H1 (cell line): ENCODE results near the gene CSF2RB. TPM values are rescaled to one million over a fixed set of nuclear protein-coding genes. Genes with fewer than 3 reads are reported as not detected.

Experiments
- BACH1 ChIP-seq: IDR thresholded peaks from 2 replicates; pipeline ENCODE4 v1.6.1; 2012; ENCODE audit warnings: low read length, improper control_type of control experiment
- CREB1 ChIP-seq: IDR thresholded peaks from 2 replicates; pipeline ENCODE4 v1.6.1; 2012; ENCODE audit warnings: inconsistent platforms
- CTBP2 ChIP-seq: IDR thresholded peaks from 2 replicates; pipeline ENCODE4 v1.7.0; 2011; ENCODE audit warnings: borderline replicate concordance, mild to moderate bottlenecking, moderate library complexity, mixed read lengths, low read length; ENCODE audit not compliant: insufficient read depth, insufficient read length
- EGR1 ChIP-seq: IDR thresholded peaks from 2 replicates; pipeline ENCODE4 v1.6.1; 2011; ENCODE audit warnings: low read depth, low read length, borderline replicate concordance
- JUN ChIP-seq: IDR thresholded peaks from 2 replicates; pipeline ENCODE4 v1.6.1; 2011; ENCODE audit warnings: low read depth, mild to moderate bottlenecking, improper control_type of control experiment, low read length
- POLR2AphosphoS5 ChIP-seq: IDR thresholded peaks from 2 replicates; pipeline ENCODE4 v1.6.1; 2011; ENCODE audit warnings: low read depth, low read length
- POU5F1 ChIP-seq: IDR thresholded peaks from 2 replicates; pipeline ENCODE4 v1.6.1; 2011; ENCODE audit warnings: low read depth, mild to moderate bottlenecking, low read length, moderate library complexity
- RBBP5 ChIP-seq: IDR thresholded peaks from 2 replicates; pipeline ENCODE4 v1.7.1; 2012; ENCODE audit warnings: low read depth, mild to moderate bottlenecking, inconsistent platforms, low read length, moderate library complexity, borderline replicate concordance
- RFX5 ChIP-seq: IDR thresholded peaks from 2 replicates; pipeline ENCODE4 v1.6.1; 2011; ENCODE audit warnings: low read depth, low read length, improper control_type of control experiment, borderline replicate concordance
- SIRT6 ChIP-seq: IDR thresholded peaks from one replicate; pipeline ENCODE4 v1.7.1; 2012; ENCODE audit warnings: low read length, inconsistent platforms
- SP1 ChIP-seq: IDR thresholded peaks from 2 replicates; pipeline ENCODE4 v1.6.1; 2011; ENCODE audit warnings: low read depth, low read length
- SRF ChIP-seq: IDR thresholded peaks from 2 replicates; pipeline ENCODE4 v1.6.1; 2011; ENCODE audit warnings: mild to moderate bottlenecking, low read depth, low read length, moderate library complexity
- polyA plus RNA-seq, 7 experiments: library from polyadenylated mRNA; depleted of rRNA in 3 of 7; stranded (reverse) in 5 of 7; unstranded in 2 of 7; fragments of >200 nt in 5 of 7; fragments of 200-250 nt in 2 of 7; gene quantifications; 1 replicate in 5 of 7; 2 replicates in 1 of 7; 4 replicates in 1 of 7; pipeline versions ENCODE4 v1.2.1 to v1.2.3, GENCODE V29; 2011 to 2013; ENCODE audit warnings: missing spikeins in 2 of 7, mixed read lengths in 2 of 7
- total RNA-seq: library from RNA; stranded (reverse); fragmentation: NEBNext Ultra II Directional; extraction: Animal tissue kit (Norgen Biotek cat#: 25700); gene quantifications from 2 replicates; pipeline ENCODE4 v1.2.1, GENCODE V29; 2021
- TF ChIP-seq, protein P1 (sequence below): fragments of 300-600 bp; sonication (generic); IDR thresholded peaks from 2 replicates; pipeline ENCODE4 v1.7.1; 2012; ENCODE audit warnings: low read length, moderate library complexity, mild to moderate bottlenecking, inconsistent platforms; ENCODE audit not compliant: insufficient replicate concordance

Gene CSF2RB
- total and polyA plus RNA-seq, 2 of the 8 experiments (the other 6 are each of a cell fraction or from before 2014, with no cell fraction given), result not detected

GRCh38 chr22:36931446-36931845 is 18.0 kb downstream of the CSF2RB start (continued):
- TF ChIP-seq, protein P1, sequence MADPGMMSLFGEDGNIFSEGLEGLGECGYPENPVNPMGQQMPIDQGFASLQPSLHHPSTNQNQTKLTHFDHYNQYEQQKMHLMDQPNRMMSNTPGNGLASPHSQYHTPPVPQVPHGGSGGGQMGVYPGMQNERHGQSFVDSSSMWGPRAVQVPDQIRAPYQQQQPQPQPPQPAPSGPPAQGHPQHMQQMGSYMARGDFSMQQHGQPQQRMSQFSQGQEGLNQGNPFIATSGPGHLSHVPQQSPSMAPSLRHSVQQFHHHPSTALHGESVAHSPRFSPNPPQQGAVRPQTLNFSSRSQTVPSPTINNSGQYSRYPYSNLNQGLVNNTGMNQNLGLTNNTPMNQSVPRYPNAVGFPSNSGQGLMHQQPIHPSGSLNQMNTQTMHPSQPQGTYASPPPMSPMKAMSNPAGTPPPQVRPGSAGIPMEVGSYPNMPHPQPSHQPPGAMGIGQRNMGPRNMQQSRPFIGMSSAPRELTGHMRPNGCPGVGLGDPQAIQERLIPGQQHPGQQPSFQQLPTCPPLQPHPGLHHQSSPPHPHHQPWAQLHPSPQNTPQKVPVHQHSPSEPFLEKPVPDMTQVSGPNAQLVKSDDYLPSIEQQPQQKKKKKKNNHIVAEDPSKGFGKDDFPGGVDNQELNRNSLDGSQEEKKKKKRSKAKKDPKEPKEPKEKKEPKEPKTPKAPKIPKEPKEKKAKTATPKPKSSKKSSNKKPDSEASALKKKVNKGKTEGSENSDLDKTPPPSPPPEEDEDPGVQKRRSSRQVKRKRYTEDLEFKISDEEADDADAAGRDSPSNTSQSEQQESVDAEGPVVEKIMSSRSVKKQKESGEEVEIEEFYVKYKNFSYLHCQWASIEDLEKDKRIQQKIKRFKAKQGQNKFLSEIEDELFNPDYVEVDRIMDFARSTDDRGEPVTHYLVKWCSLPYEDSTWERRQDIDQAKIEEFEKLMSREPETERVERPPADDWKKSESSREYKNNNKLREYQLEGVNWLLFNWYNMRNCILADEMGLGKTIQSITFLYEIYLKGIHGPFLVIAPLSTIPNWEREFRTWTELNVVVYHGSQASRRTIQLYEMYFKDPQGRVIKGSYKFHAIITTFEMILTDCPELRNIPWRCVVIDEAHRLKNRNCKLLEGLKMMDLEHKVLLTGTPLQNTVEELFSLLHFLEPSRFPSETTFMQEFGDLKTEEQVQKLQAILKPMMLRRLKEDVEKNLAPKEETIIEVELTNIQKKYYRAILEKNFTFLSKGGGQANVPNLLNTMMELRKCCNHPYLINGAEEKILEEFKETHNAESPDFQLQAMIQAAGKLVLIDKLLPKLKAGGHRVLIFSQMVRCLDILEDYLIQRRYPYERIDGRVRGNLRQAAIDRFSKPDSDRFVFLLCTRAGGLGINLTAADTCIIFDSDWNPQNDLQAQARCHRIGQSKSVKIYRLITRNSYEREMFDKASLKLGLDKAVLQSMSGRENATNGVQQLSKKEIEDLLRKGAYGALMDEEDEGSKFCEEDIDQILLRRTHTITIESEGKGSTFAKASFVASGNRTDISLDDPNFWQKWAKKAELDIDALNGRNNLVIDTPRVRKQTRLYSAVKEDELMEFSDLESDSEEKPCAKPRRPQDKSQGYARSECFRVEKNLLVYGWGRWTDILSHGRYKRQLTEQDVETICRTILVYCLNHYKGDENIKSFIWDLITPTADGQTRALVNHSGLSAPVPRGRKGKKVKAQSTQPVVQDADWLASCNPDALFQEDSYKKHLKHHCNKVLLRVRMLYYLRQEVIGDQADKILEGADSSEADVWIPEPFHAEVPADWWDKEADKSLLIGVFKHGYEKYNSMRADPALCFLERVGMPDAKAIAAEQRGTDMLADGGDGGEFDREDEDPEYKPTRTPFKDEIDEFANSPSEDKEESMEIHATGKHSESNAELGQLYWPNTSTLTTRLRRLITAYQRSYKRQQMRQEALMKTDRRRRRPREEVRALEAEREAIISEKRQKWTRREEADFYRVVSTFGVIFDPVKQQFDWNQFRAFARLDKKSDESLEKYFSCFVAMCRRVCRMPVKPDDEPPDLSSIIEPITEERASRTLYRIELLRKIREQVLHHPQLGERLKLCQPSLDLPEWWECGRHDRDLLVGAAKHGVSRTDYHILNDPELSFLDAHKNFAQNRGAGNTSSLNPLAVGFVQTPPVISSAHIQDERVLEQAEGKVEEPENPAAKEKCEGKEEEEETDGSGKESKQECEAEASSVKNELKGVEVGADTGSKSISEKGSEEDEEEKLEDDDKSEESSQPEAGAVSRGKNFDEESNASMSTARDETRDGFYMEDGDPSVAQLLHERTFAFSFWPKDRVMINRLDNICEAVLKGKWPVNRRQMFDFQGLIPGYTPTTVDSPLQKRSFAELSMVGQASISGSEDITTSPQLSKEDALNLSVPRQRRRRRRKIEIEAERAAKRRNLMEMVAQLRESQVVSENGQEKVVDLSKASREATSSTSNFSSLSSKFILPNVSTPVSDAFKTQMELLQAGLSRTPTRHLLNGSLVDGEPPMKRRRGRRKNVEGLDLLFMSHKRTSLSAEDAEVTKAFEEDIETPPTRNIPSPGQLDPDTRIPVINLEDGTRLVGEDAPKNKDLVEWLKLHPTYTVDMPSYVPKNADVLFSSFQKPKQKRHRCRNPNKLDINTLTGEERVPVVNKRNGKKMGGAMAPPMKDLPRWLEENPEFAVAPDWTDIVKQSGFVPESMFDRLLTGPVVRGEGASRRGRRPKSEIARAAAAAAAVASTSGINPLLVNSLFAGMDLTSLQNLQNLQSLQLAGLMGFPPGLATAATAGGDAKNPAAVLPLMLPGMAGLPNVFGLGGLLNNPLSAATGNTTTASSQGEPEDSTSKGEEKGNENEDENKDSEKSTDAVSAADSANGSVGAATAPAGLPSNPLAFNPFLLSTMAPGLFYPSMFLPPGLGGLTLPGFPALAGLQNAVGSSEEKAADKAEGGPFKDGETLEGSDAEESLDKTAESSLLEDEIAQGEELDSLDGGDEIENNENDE, result no peak
- TF ChIP-seq EGR1, result no peak
- no peak for TF ChIP-seq SP1
- TF ChIP-seq RBBP5, result no peak
- no peak for TF ChIP-seq SIRT6
- TF ChIP-seq CTBP2, result no peak
- TF ChIP-seq POU5F1, result no peak
- TF ChIP-seq SRF, result no peak
- no peak for TF ChIP-seq POLR2AphosphoS5
- TF ChIP-seq CREB1, result no peak
- TF ChIP-seq JUN, result no peak
- no peak for TF ChIP-seq BACH1
- no peak for TF ChIP-seq RFX5
- TF ChIP-seq, all 59 proteins: peak for 0
